Activated T-cell treated with anti-CD3 and anti-CD28 coated beads, Interleukin-2, amount 50 U/mL, for 1 hour (primary cell): Measurements from ENCODE around the gene TSSC4.
A peak's percentile ranks its signal among the peaks of the same experiment; 100 is the strongest.

Source experiments
- DNase-seq: peaks from one replicate; pipeline ENCODE4 v3.0.0-alpha.2; 2020

The TSSC4 gene

DNA sequence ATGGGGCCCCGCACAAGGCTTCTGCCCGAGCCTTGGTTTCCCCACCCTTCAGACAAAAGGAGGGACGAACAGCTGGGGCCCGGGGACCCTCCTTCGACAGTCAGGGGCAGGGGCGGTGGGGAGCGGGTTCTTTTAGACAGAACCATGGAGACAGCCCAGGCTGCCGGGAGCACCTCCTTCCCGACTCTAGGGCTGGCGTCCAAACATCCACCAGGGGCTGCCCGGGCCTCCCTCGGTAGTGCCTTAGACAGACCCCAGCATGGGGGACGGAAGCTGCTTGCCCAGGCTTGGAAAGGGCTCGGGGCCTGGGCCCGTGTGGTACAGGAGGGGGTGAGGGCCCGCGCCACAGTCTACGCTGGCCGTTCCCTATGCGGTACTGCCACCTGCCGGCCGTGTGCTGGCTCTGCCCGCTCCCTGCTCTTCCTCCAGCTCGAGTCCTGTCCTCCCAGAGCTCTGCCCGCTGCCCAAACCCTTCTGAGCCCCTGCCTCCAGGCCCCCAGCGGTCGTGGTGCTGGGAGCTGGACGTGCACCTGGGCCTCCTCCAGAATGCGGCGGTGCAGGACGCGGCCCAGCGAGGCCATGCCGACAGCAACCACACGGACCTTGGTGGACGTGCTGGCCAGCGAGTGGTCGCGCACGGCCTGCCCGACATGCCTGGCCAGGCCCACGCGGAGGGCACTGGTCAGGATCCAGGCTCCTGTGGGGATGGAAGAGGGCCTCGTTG, 20.1 kb downstream of the TSSC4 start:
- peak; percentile 76 for DNase-seq

DNA sequence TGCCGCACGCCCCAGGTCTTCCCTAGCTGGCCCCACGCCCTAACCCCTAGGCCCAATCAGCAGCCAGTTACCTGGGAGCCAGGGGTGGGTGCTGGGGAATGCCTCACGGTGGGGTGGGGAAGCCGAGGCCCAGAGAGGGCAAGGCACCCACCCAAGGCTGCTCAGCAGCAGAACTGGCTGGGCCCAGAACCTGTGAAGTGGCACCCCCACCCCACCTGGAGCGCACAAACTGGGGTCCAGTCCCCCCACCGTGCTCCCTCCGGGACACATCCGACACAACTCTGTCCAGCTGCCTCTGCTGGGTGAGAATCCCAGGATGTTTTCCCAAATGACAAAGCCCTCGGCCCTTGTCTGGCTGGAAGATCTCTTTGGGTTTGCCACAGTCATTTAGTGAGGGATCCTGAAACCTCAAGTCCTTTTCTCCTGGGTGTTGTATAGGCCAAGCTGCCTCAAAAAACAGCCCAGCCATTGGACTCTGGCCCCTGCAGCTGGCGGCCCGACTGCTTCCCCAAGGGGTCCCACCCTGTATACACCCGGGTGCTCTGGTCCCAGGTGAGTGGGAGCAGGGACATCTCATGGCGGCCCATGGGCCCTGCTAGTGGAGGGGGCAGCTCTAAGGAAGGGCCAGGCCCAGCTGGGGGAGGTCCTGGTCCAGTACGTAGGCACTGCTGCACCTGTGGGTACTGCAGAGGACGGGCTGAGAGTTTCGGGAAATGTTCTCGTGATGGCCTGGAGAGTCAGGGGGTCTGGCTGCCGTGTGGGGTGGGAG, 20.9 kb downstream of the TSSC4 start:
- no peak for DNase-seq

DNA sequence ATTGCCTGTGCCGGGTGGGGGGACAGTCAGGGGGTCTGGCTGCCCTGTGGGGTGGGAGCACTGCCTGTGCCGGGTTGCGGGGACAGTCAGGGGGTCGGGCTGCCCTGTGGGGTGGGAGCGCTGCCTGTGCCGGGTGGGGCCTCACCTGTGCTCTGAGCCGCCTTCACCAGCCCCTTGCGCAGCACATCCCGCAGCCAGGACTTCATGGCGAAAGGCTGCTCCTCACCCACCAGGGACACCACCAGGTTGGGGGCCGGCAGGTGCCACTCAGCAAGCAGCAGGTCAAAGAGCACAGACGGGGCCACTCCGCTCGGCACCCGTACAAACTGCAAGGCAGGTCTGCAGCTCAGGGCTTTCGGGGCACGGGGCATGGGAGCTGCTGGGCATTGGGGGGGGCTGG, 21.4 kb downstream of the TSSC4 start:
- DNase-seq = no peak

DNA sequence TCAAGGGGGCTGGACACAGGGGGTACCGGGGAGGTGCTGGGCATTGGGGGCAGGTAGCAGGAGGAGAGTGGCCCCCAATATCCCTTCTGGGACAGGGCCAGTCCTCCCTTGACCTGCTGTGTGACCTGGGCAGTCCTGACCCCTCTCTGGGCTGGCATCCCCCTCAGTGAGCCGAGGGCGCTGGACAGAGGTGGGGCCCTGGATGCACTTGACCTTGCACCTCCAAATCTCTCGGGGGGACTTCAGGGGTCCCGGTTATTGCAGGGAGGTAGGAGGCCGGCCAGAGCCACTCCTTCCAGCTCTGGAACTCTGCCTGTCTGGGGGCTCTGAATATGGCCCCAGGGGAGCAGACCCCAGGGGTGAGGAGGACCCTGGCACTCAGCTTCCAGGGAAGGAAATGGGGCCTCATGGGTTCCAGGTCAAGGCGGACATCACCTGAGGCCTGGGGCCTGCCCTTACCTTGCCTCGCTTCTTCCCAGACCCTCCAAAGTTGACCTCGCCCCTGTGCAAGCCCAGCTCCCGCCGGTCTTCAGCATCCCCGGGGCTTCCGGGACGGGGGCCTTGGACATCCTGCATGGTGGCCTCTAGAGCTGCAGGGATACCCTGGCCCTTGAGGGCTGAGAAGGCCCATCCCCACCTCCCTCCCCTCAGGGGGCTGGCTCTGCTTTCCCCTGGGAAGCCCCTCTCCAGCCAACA, 22.1 kb downstream of the TSSC4 start:
- DNase-seq = no peak

DNA sequence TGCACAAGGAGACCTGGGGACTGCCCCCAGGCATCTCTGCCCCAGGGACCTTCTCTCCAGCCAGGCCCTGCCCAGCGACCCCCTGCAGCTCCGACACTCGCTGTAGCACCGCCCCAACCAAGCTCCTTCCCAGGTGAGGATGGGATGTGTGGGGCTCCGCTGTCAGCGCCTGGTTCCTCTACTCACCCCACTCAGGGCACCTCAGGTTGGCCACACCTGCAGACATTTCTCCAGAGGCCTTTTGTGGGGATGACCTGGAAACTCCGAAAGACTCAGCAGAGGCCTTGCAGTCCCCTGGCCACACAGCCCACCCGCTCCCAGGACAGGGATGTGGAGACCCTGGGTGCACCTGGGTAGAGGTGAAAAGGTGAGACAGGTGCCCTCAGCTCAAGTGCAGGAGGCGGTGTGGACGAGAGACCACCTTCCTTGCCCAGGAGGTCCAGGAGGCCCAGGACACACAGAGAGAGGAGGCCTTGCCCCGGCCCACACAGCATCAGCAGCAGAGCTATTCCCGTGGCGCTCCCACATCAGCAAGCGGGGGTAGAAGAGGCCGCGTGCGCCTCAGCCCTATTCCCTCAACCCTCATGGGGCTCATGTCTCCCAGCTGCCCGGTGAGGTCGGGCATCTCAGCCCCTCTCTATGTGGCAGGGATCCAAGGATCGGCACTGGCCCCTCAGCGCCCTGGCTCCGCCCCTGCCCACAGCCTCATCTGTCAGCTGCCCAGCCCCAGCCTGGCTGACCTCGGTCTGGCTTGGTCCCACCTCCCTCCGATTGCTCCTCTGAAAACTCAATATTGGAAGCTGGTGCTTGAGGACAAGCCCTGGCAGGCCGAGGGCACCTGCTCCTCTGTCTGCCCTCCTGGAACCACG, 22.8 kb downstream of the TSSC4 start:
- no peak for DNase-seq

DNA sequence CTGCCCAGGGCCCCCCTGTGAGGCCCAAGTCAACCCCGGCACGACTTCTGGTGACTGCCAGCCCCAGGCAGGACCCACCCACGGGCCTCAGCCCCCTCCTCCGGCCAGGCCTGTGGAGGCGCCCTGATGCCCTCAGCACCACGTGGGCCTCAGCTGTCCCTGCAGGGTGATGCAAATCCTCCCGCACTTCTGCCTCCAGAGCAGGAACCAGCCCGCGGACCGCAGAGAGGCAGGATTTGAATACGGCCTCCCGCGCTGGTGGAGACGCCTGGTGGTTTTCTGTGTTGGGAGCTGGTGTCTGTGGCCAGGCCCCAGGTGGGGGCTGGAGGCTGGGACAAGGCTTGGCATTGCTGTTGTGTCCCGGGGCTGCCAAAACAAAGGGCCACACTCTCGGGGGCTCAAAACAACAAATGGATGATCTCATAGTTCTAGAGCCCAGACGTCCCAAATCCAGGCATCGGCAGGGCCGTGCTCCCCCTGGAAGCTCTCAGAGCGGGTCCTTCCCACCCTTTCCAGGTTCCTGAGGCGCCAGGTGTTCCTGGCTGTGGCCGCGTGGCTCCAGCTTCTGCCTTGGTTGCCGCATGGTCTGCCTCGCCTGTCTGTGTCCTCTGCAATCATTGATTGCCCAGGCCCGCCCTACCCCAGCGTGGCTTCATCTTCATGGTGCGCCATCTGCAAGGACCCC, 24.4 kb downstream of the TSSC4 start:
- DNase-seq = no peak

DNA sequence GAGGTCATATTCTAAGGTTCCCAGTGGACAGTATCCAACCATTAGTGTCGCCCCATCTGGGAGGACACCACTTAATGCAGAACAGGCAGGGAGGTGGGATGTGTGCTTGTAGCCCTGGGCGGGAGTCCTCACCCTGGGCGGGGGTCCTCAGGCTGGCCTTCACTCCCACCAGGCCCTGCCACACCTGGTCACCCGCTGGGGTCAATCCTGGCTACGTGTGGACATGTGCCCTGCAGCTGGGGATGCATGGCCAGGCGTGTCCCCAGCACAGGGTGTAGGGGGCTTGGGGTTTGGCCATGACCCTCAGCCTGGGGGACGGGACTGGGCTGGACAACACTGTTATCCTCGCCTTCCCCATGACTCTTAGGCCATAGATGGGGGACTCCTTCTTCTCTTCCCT, 25.0 kb downstream of the TSSC4 start:
- DNase-seq = no peak

DNA sequence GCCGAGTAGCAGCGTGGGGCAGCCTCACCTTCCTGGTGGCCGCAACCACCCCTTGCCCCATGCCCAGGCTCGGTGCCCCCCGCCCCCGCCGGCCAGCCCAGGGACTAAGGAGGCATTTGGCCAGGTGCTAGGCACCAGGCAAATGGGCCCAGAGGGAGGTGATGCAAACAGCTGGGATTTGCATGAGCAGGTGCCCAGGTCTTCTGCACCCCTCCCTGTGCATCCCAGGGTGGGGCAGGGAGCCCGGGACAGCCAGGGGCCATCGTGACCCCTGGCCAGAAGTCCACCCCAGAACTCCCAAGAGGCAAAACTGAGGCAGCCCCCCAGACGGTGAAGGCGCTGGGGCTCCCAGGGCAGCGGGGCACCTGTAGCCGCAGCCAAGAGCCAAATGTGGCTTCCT, 25.7 kb downstream of the TSSC4 start:
- DNase-seq = no peak

DNA sequence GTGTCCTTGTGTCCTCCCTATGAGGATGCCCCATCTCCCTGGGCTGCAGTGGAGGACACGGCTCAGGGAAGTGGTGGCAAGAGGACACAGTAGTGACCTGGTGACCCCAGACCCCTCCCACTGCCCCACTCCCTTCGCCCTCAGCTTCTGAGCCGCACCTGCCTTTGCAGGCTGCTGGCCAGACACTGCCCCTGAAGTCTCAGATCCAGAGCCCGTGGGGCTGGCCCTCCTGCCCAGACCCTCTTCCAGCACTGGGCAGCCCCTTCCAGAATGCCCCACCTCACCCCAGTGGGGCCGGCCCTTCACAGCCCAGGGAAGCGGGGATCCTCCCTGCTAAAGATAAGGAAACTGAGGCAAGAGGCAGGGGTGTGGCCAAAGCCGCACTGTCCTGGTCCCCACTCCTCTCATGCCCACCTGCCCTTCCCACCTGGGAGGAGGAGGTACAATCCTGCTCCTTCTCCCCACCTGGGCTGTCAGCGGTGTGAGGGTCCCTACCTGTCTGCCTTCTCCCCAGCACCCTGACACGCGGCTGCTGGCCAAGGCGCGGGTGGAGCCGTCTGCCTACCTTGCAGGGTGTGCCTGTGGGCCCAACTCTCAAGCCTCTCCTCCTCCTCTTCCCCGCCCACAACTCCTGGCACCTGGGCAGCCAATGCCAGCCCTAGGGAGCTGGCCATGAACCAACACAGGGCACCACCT, 26.4 kb downstream of the TSSC4 start:
- DNase-seq = no peak

DNA sequence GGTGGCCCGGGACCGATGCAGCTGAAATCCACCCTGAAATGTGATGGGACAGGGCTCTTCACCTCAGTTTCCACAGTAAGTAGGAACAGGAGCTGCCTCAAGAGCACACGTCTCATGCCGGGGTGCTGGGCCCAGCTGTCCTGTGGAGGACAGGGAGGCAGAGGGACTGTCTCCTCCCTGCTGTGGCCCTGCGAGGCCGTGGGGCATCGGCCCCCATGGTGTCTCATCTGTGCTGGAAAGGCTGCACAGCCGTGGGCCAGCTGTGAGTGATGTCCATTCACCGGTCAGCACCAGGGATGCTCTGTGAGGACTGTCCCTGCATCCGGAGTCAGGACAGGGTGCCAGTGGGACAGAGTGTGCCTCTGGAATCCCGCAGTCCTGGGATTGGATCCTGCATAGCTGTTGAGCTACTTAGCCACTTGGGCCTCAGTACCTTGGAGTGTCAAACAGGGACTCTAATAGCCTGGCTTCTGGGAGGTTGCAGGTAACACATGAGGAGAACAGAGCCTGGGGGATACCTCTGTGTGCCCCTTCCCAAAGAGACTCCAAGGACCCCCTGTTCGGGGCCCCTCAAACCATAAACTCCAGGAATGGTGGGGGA, 27.3 kb downstream of the TSSC4 start:
- DNase-seq = no peak

DNA sequence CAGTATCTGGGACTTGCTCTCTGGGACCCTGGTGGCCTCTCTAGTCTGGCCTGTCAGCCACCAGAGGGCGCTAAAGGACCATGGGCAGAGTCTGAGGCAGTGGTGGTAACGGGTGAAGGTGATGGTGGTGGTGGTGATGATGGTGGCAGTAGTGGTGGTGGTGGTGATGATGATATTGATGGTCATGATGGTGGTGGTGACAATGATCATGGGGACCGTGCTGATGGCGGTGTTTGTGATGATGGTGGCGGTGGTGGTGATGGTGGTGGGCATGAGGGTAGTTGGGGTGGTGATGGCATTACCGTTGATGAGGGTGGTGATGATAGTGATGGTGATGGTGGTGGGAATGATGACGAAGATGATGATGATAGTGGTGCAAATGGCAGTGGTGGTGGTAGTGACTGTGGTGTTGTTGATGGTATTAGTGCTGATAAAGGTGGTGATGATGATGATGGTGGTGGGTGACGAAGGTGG, 27.8 kb downstream of the TSSC4 start:
- peak; percentile 87 for DNase-seq

DNA sequence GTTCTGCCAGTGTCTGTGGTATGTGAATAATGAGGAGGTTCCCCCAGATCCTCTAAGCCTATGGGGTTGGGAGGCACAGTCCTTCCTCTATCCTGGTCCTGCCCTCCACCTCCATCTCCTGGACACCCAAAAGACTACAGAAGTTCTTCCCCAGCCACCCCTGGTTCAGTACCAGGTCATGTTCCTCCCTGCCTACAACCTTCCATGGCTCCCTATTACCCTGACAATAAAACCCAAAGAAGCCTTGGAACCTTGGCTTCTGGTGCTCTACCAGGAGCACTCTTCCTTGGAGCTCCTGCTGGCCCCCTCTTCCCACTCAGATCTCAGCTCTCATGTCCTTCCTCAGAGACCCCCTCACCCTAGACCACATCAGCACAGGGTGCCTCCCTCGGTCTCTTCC, 30.8 kb downstream of the TSSC4 start:
- no peak for DNase-seq

DNA sequence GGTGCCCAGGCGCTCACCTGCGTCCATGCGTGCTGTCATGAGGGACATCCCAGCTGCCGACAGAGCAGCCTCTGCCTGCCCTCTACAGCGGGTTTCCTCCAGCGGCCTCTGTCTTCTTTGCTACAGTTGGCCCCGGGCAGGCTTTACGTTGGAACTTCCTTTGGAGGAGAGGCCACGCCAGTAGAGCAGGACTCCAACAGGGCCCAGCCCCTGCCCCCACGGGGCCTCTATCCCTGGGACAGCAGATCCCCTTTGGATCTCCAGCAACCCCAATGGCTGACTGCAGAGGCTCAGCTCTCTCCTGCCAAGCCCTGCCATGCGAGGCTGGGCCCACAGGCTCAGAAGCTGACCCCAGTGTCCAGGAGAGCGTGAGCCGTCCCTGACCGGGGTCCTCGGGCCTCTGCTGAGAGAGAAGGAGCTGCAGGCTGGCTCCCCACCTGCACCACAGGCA, 31.6 kb downstream of the TSSC4 start:
- DNase-seq = no peak

DNA sequence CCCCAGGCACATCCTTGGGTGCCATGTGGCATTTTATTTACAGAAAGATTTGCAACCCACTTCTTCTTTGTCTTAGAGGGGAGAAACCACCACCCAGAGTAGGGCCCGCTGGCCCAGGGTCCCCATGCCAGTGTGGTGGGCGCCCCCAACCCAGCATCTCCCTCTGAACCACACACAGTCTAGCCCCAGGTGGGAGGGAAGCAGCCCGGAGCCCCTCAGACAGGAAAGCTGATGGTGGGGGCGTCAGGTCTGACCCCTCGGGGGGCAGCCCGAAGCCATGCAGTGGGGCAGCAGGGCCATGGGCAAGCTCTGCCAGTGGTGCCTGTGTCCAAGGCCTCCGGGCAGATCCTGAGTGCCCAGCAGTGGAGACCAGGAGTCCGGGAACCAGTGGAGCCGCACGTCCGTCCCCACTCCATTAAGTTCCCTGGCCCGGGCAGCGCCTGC, 32.1 kb downstream of the TSSC4 start:
- DNase-seq = no peak

DNA sequence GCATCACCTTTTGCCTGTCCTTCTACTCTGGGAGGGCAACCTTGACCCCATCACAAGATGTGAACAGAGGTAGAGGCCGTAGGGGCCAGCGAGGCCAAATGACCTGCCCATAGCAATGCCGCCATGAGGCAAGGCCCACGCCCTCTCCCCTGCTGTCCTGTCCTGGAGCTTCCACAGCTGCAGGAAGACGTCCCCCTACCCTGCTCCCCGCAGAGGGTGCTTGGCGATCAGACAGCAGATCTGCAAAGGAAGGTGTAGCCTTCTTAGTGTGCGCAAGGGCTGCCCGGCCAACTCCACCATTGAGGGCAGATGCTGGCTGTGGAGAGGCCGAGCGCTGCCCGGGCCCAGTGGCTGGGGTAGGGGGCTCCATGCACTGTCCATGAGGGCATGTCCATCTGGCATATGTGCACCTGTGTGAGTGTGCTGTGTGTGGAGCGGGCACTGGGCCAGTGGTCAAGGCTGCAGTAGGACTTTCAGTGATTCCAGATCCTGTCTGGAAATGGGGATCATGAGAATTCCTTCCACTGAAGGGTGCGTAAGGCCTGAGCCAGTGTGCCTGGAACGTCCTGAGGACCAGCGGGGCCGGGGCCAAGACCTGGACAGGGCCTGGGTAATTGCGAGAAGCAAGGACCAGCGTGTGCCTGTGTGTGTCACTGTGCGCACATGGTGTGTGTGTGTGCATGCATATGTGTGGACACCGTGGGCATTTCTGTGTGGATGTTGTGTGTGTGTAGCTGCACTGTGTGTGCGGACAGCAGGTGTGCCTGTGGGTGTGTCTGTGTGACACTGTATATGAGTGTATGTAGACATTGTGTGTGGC, 32.8 kb downstream of the TSSC4 start:
- no peak for DNase-seq

DNA sequence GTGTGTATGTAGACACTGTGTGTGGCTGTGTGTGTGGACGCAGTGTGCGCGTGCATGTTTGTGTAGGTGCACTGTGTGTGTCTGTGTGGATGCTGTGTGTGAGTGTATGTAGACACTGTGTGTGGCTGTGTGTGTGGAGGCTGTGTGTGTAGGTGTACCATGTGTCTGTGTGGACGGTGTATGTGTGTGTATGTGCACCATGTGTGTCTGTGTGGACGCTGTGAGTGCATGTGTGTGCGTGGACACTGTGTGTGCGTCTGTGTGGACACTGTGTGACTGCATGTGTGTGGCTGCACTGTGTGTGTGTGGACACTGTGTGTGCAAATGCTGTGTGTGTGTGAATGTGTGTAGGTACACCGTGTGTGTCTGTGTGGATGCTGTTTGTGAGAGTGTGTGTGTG, 33.5 kb downstream of the TSSC4 start:
- no peak for DNase-seq

DNA sequence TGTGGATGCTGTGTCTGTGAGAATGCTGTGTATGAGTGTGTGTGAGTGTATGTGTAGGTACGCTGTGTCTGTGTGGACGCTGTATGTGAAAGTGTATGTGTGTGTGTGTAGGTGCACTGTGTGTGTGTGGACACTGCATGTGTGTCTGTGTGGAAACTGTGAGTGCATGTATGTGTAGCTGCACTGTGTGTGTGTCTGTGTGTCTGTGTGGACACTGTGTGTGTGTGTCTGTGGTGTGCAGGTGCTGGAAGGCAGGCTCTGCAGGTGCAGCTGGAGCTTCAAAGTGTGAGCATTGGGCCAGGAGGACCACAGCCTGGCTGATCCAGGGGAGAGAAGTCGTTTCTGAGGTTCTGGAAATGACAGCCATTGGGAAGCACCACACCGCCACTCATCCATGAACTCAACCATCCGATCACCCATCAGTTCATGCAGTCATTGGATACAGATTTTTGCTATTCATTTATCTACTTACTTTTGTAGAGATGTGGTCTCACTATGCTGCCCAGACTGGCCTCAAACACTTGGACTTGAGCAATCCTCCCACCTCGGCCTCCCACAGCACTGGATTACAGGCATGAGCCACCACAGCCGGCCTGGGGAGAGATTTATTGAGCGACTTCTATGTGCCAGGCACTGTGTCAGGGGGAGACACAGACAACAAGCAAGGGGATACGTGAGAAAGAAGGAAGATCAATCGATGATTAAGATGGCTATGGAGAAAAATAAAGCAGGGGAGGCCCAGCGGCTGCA, 34.1 kb downstream of the TSSC4 start:
- DNase-seq = no peak

DNA sequence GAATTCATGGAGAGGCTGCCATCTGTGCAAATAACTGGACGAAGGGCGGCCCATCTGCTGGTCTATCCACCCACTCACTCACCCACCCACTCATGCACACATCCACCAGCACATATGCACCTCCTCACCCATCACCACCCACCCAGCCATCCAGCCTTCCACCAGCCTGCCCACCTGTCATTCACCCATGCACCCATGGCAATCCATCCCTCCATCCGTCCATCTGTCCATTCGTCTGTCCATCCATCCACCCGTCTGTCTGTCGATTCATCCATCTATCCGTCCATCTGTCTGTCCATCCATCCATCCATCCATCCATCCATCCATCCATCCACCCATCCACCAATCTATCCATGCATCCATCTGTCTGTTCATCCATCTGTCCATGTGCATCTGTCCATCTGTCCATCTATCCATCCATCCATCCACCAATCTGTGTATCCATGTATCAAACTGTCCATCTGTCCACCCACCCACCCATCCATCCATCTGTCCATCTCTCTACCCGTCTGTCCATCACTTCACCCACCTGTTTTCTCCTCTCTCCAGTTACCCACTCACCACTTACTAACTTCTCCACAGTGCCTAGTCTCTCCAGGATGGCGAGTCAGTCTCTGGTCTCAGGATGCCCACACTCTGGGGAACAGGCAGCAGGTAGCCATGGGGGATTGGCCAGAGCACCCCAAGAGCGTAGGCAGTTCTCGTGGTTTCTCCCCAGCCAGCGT, 34.9 kb downstream of the TSSC4 start:
- DNase-seq = no peak
